H1 (cell line): ENCODE data around the gene CYBRD1. TPM values are rescaled to one million over a fixed set of nuclear protein-coding genes. Genes with fewer than 3 reads are reported as not detected.

Experiments
- CTCF ChIA-PET: fragments of 300-600 bp; sonication (Branson Sonifier 250); formaldehyde crosslinking; loops from one replicate; lab custom pipeline; 2021; ENCODE audit not compliant: partially characterized antibody; lab: Charles Lee
- POLR2A ChIA-PET: fragments of 300-600 bp; sonication (Branson Sonifier 250); formaldehyde crosslinking; loops from one replicate; lab custom pipeline; 2021; ENCODE audit warnings: inconsistent platforms; ENCODE audit not compliant: partially characterized antibody; lab: Charles Lee
- DNase-seq, 2 experiments: peaks; one replicate each; pipeline versions ENCODE4 v3.0.0 to v3.0.0-alpha.2; 2010 to 2022; ENCODE audit warnings: low spot score in 2 of 2, low read depth in 1 of 2, mixed read lengths in 1 of 2
- FAIRE-seq: peaks from 2 replicates; lab custom pipeline; 2011; peaks lifted over from hg19 to GRCh38; lab: Jason Lieb, UNC
- H2AFZ ChIP-seq: 2 replicates; pipeline ENCODE4 v1.8.1; 2012; ENCODE audit warnings: low read length, inconsistent platforms
- H2AK5ac ChIP-seq: 2 replicates; pipeline ENCODE4 v1.6.1; 2013; ENCODE audit warnings: low read depth, low read length
- H2BK120ac ChIP-seq: replicated peaks from 2 replicates; pipeline ENCODE3; 2013; ENCODE audit warnings: low read depth, low read length, inconsistent platforms
- H2BK12ac ChIP-seq: 2 replicates; pipeline ENCODE4 v1.6.1; 2013; ENCODE audit warnings: low read depth, low read length
- H2BK15ac ChIP-seq: 2 replicates; pipeline ENCODE4 v1.6.1; 2013; ENCODE audit warnings: low read length
- H2BK20ac ChIP-seq: 2 replicates; pipeline ENCODE4 v1.6.1; 2013; ENCODE audit warnings: low read length
- H2BK5ac ChIP-seq: 2 replicates; pipeline ENCODE4 v1.6.1; 2013; ENCODE audit warnings: low read depth, low read length
- H3K14ac ChIP-seq: 2 replicates; pipeline ENCODE4 v1.6.1; 2013; ENCODE audit warnings: inconsistent platforms; ENCODE audit not compliant: insufficient read length
- H3K18ac ChIP-seq: 2 replicates; pipeline ENCODE4 v1.6.1; 2013; ENCODE audit warnings: low read length; ENCODE audit errors: extremely low read depth
- H3K23ac ChIP-seq: 2 replicates; pipeline ENCODE4 v1.6.1; 2013; ENCODE audit warnings: inconsistent platforms; ENCODE audit not compliant: insufficient read length
- H3K23me2 ChIP-seq: 2 replicates; pipeline ENCODE4 v1.6.1; 2013; ENCODE audit warnings: low read depth, low read length
- H3K27ac ChIP-seq: 2 replicates; pipeline ENCODE4 v1.6.1; 2011; ENCODE audit warnings: low read depth, low read length, inconsistent platforms
- H3K27me3 ChIP-seq, 4 experiments: replicated peaks in 1 of 4; 1 replicate in 1 of 4; 2 replicates in 3 of 4; pipeline versions ENCODE4 v1.6.1 to v1.8.1; 2011 to 2013; ENCODE audit warnings: low read length in 3 of 4, mild to moderate bottlenecking in 3 of 4, inconsistent platforms in 2 of 4, mixed read lengths in 2 of 4, moderate library complexity in 1 of 4; ENCODE audit not compliant: control insufficient read depth in 3 of 4, insufficient read depth in 3 of 4; ENCODE audit errors: extremely low read depth in 1 of 4
- H3K36me3 ChIP-seq, 4 experiments: 2 replicates each; pipeline versions ENCODE4 v1.6.1 to v1.8.1; 2011 to 2013; ENCODE audit warnings: mild to moderate bottlenecking in 4 of 4, low read length in 3 of 4, moderate library complexity in 2 of 4, control low read depth in 1 of 4, inconsistent platforms in 1 of 4; ENCODE audit not compliant: insufficient read depth in 4 of 4, control insufficient read depth in 2 of 4
- H3K4ac ChIP-seq: replicated peaks from 2 replicates; pipeline ENCODE3; 2013; ENCODE audit warnings: low read length, low read depth, mixed read lengths, inconsistent platforms; ENCODE audit not compliant: insufficient read length
- H3K4me1 ChIP-seq, 4 experiments: replicated peaks in 1 of 4; 1 replicate in 1 of 4; 2 replicates in 3 of 4; pipeline versions ENCODE4 v1.6.1 to v1.8.1; 2011 to 2013; ENCODE audit warnings: low read length in 3 of 4, inconsistent platforms in 2 of 4, mixed read lengths in 1 of 4; ENCODE audit not compliant: insufficient read depth in 4 of 4, control insufficient read depth in 3 of 4
- H3K4me2 ChIP-seq, 2 experiments: 2 replicates each; pipeline versions ENCODE4 v1.6.1 to v1.8.1; 2011 to 2013; ENCODE audit warnings: low read depth in 2 of 2, low read length in 2 of 2, control low read depth in 1 of 2, inconsistent platforms in 1 of 2, mild to moderate bottlenecking in 1 of 2; ENCODE audit not compliant: insufficient read depth in 1 of 2
- H3K4me3 ChIP-seq, 4 experiments: fragments of 200-600, 300-600 bp in 1 of 4; sonication (generic), shearing (Covaris generic), sonication (Bioruptor Twin) in 1 of 4; 2 replicates each; pipeline versions ENCODE4 v1.5.1 to v1.8.1; 2011 to 2016; ENCODE audit warnings: low read length in 4 of 4, low read depth in 3 of 4, control low read depth in 2 of 4, inconsistent platforms in 2 of 4, mild to moderate bottlenecking in 2 of 4, mixed read lengths in 1 of 4, moderate library complexity in 1 of 4; ENCODE audit not compliant: insufficient read depth in 2 of 4; ENCODE audit errors: extremely low read depth in 1 of 4
- H3K56ac ChIP-seq: replicated peaks from 2 replicates; pipeline ENCODE3; 2013; ENCODE audit warnings: low read depth, mild to moderate bottlenecking, mixed read lengths, low read length, inconsistent platforms; ENCODE audit not compliant: insufficient read length
- H3K79me1 ChIP-seq: 2 replicates; pipeline ENCODE4 v1.6.1; 2013; ENCODE audit warnings: low read depth, low read length, control low read depth
- H3K79me2 ChIP-seq, 2 experiments: 2 replicates each; pipeline versions ENCODE4 v1.6.1 to v1.8.1; 2012 to 2013; ENCODE audit warnings: low read length in 2 of 2, mild to moderate bottlenecking in 2 of 2, inconsistent platforms in 1 of 2; ENCODE audit not compliant: insufficient read depth in 2 of 2, control insufficient read depth in 1 of 2
- H3K9ac ChIP-seq, 4 experiments: replicated peaks in 1 of 4; 1 replicate in 1 of 4; 2 replicates in 3 of 4; pipeline versions ENCODE4 v1.6.1 to v1.8.1; 2011 to 2013; ENCODE audit warnings: low read depth in 3 of 4, low read length in 3 of 4, control low read depth in 2 of 4, mild to moderate bottlenecking in 2 of 4, moderate library complexity in 2 of 4, inconsistent platforms in 1 of 4; ENCODE audit errors: extremely low read depth in 1 of 4
- H3K9me3 ChIP-seq, 2 experiments: 2 replicates each; pipeline versions ENCODE4 v1.6.1 to v1.8.1; 2012 to 2013; ENCODE audit warnings: mild to moderate bottlenecking in 2 of 2, moderate library complexity in 2 of 2, control low read depth in 1 of 2, inconsistent platforms in 1 of 2, low read depth in 1 of 2, low read length in 1 of 2, mixed read lengths in 1 of 2; ENCODE audit not compliant: insufficient read depth in 2 of 2
- H4K20me1 ChIP-seq, 2 experiments: replicated peaks in 1 of 2; 2 replicates each; pipeline versions ENCODE3 to v1.8.1; 2011 to 2013; ENCODE audit warnings: inconsistent platforms in 2 of 2, low read length in 2 of 2, mild to moderate bottlenecking in 1 of 2; ENCODE audit not compliant: insufficient read depth in 2 of 2, control insufficient read depth in 1 of 2
- H4K5ac ChIP-seq: 2 replicates; pipeline ENCODE4 v1.6.1; 2013; ENCODE audit warnings: low read length, low read depth, mixed read lengths, inconsistent platforms; ENCODE audit not compliant: insufficient read length
- H4K8ac ChIP-seq: 2 replicates; pipeline ENCODE4 v1.8.0; 2013; ENCODE audit warnings: mild to moderate bottlenecking, moderate library complexity, low read length, inconsistent platforms; ENCODE audit not compliant: insufficient read depth; ENCODE audit errors: extremely low read depth
- H4K91ac ChIP-seq: replicated peaks from 2 replicates; pipeline ENCODE3; 2013; ENCODE audit warnings: low read length, mixed read lengths, inconsistent platforms; ENCODE audit not compliant: insufficient read length
- CTCF ChIP-seq, 3 experiments: IDR thresholded peaks; 1 replicate in 2 of 3; 2 replicates in 1 of 3; pipeline versions ENCODE4 v1.5.1 to v1.6.1; 2011; ENCODE audit warnings: low read length in 3 of 3, mild to moderate bottlenecking in 3 of 3, inconsistent platforms in 2 of 3, low read depth in 1 of 3, moderate library complexity in 1 of 3; ENCODE audit not compliant: insufficient read depth in 1 of 3; ENCODE audit errors: control extremely low read depth in 1 of 3
- RAD21 ChIP-seq, 2 experiments: IDR thresholded peaks in 1 of 2; conservative IDR thresholded peaks in 1 of 2; 2 replicates each; pipeline ENCODE4 v1.6.1; 2011; ENCODE audit warnings: low read depth in 2 of 2, low read length in 2 of 2, improper control_type of control experiment in 1 of 2, inconsistent platforms in 1 of 2, mild to moderate bottlenecking in 1 of 2, moderate library complexity in 1 of 2
- SIN3A ChIP-seq, 2 experiments: IDR thresholded peaks in 1 of 2; conservative IDR thresholded peaks in 1 of 2; 2 replicates each; pipeline ENCODE4 v1.6.1; 2011 to 2012; ENCODE audit warnings: low read length in 2 of 2, improper control_type of control experiment in 1 of 2, low read depth in 1 of 2, mild to moderate bottlenecking in 1 of 2
- TAF1 ChIP-seq: IDR thresholded peaks from 2 replicates; pipeline ENCODE4 v1.6.1; 2011; ENCODE audit warnings: mild to moderate bottlenecking, low read depth, low read length
- ZNF274 ChIP-seq: IDR thresholded peaks from 2 replicates; pipeline ENCODE4 v1.7.0; 2012; ENCODE audit warnings: low read length, borderline replicate concordance; ENCODE audit errors: extremely low read depth
- WGBS, 2 experiments: shearing (Covaris generic) in 1 of 2; methylation state at CpG; one replicate each; pipeline versions ENCODE4 v1.1.6 to v1.1.7; 2013 to 2015; ENCODE audit warnings: low lambda C conversion rate in 2 of 2, mixed read lengths in 2 of 2, inconsistent platforms in 1 of 2, low coverage in 1 of 2, missing lambda C conversion rate in 1 of 2; ENCODE audit not compliant: insufficient replicate concordance in 2 of 2, insufficient coverage in 1 of 2, insufficient read length in 1 of 2; ENCODE audit errors: extremely low coverage in 1 of 2, missing lambda C conversion rate in 1 of 2; 5-methylcytosine and 5-hydroxymethylcytosine counted together
- polyA plus RNA-seq, 7 experiments: library from polyadenylated mRNA; depleted of rRNA in 3 of 7; stranded (reverse) in 5 of 7; unstranded in 2 of 7; fragments of >200 nt in 5 of 7; fragments of 200-250 nt in 2 of 7; gene quantifications; 1 replicate in 5 of 7; 2 replicates in 1 of 7; 4 replicates in 1 of 7; pipeline versions ENCODE4 v1.2.1 to v1.2.3, GENCODE V29; 2011 to 2013; ENCODE audit warnings: missing spikeins in 2 of 7, mixed read lengths in 2 of 7
- total RNA-seq: library from RNA; stranded (reverse); fragmentation: NEBNext Ultra II Directional; extraction: Animal tissue kit (Norgen Biotek cat#: 25700); gene quantifications from 2 replicates; pipeline ENCODE4 v1.2.1, GENCODE V29; 2021

The CYBRD1 gene
- total and polyA plus RNA-seq, 2 of the 8 experiments (the other 6 are each of a cell fraction or from before 2014, with no cell fraction given), result 10.7 to 12.6 TPM

- no peaks in the 10 kb centered on the region for H3K23me2 ChIP-seq
- no peak overlapping the region for H2BK20ac ChIP-seq
- TF ChIP-seq SIN3A (conservative IDR thresholded peaks at IDR 0.05 in 1 of 2, IDR thresholded peaks at IDR 0.05 in 1 of 2; ENCODE audit: low read depth in 1 of 2, low read length in 2 of 2), result no peak
- no peak for TF ChIP-seq ZNF274
- peak; percentile 92 to 96 (median 95) for TF ChIP-seq CTCF (IDR thresholded peaks at IDR 0.05; ENCODE audit: control extremely low read depth in 1 of 3, insufficient read depth in 1 of 3, low read depth in 1 of 3, low read length in 3 of 3)
- peak; percentile 97 to 100 for TF ChIP-seq RAD21 (IDR thresholded peaks at IDR 0.05 in 1 of 2, conservative IDR thresholded peaks at IDR 0.05 in 1 of 2; ENCODE audit: low read depth in 2 of 2, low read length in 2 of 2)
- TF ChIP-seq TAF1, result 0 out of 2 replicates have a peak, but pooled peaks have one; percentile 13
- H4K5ac ChIP-seq, result no peak overlapping the region
- H4K20me1 ChIP-seq, result no peaks in the 10 kb centered on the region
- no peak overlapping the region for H4K8ac ChIP-seq
- H3K79me1 ChIP-seq, result no peaks in the 10 kb centered on the region
- H2BK15ac ChIP-seq, result no peak overlapping the region
- H2BK5ac ChIP-seq, result no peak overlapping the region
- no peaks in the 10 kb centered on the region for H3K36me3 ChIP-seq
- no peak overlapping the region for H3K9ac ChIP-seq
- H3K27ac ChIP-seq, result no peak overlapping the region
- H3K4me2 ChIP-seq, result no peak overlapping the region
- FAIRE-seq (no peak), DNase-seq (peak; percentile 31 to 98)
- H3K4ac ChIP-seq, result no peak overlapping the region
- H3K23ac ChIP-seq, result no peak overlapping the region
- no peaks in the 10 kb centered on the region for H3K27me3 ChIP-seq
- 24% methylated on average over 21 of the region's 21 CpGs; no CpG with 5 or more reads in 1 of the 2 experiments for WGBS, 2 experiments
- H3K18ac ChIP-seq, result no peak overlapping the region
- H3K4me1 ChIP-seq, result peaks cover 0 to 2% (median 0%) of the 10 kb centered on the region in 4 experiments; a peak in 1 of 7 replicates
- H3K9me3 ChIP-seq, result no peaks in the 10 kb centered on the region
- no peak overlapping the region for H3K56ac ChIP-seq
- H2BK120ac ChIP-seq, result no peak overlapping the region
- no peak overlapping the region for H3K4me3 ChIP-seq
- no peak overlapping the region for H3K14ac ChIP-seq
- H2AFZ ChIP-seq, result 0 out of 2 replicates have a peak overlapping the region, but pooled peaks have one; percentile 32
- H3K79me2 ChIP-seq, result no peaks in the 10 kb centered on the region
- POLR2A ChIA-PET, result no interaction called here
- CTCF ChIA-PET, result interaction anchor here (0.7 to 2.4 kb wide), 18 partner anchors 8 to 553 kb away, joined by 3 to 11 read pairs (median 3); no protein-coding TSS in a partner anchor
- no peak overlapping the region for H4K91ac ChIP-seq
- no peak overlapping the region for H2BK12ac ChIP-seq
- no peak overlapping the region for H2AK5ac ChIP-seq
These were observed 52.0 kb downstream of the CYBRD1 start for GRCh38 chr2:171574149-171574795.
